Large intestine (tissue), 3 donors: ENCODE data around the gene TMED1. TPM values are rescaled to one million over a fixed set of nuclear protein-coding genes. Genes with fewer than 3 reads are reported as not detected.
"Not testable (repeated sequence)": the region's sequence is repeated elsewhere in the genome, so short reads cannot be mapped to it uniquely, and the experiment has no call there.

ENCODE experiments used
- DNase-seq, 2 donors: peaks; one replicate each; pipeline versions ENCODE4 v3.0.0 to v3.0.0-alpha.2; 2013
- H3K27ac ChIP-seq: one replicate; pipeline ENCODE4 v1.5.1; 2013; ENCODE audit warnings: low read length
- H3K27me3 ChIP-seq: 2 replicates; pipeline ENCODE4 v1.6.1; 2013; ENCODE audit warnings: low read length; ENCODE audit not compliant: control insufficient read depth, insufficient read depth
- H3K36me3 ChIP-seq: 2 replicates; pipeline ENCODE4 v1.6.1; 2013; ENCODE audit warnings: low read length; ENCODE audit not compliant: control insufficient read depth, insufficient read depth
- H3K4me1 ChIP-seq: one replicate; pipeline ENCODE4 v1.6.1; 2013; ENCODE audit warnings: low read length; ENCODE audit not compliant: control insufficient read depth, insufficient read depth
- H3K4me3 ChIP-seq: one replicate; pipeline ENCODE4 v1.5.1; 2013; ENCODE audit warnings: low read length
- H3K9me3 ChIP-seq: one replicate; pipeline ENCODE4 v1.6.1; 2013; ENCODE audit warnings: mild to moderate bottlenecking, low read depth, low read length, moderate library complexity; ENCODE audit not compliant: control insufficient read depth
- WGBS: methylation state at CpG from one replicate; pipeline ENCODE4 v1.1.5; 2013; ENCODE audit warnings: low lambda C conversion rate; ENCODE audit not compliant: insufficient coverage; 5-methylcytosine and 5-hydroxymethylcytosine counted together
- polyA plus RNA-seq: library from polyadenylated mRNA; unstranded; fragments of 120-200 nt; gene quantifications from one replicate; pipeline ENCODE4 v1.2.1, GENCODE V29; 2013

Gene TMED1
- polyA plus RNA-seq, 1 donor: 29.3 TPM

- WGBS: no CpG with 5 or more reads among the region's 18 CpGs
- peak overlapping the region; percentile 17 for H3K4me3 ChIP-seq
- DNase-seq: peak; percentile 77 to 87
- H3K27me3 ChIP-seq: no peaks in the 10 kb centered on the region
- H3K9me3 ChIP-seq: no peaks in the 10 kb centered on the region
- peaks cover 13% of the 10 kb centered on the region for H3K4me1 ChIP-seq
- H3K27ac ChIP-seq: peak overlapping the region; percentile 76
- no peaks in the 10 kb centered on the region for H3K36me3 ChIP-seq
Observed at GRCh38 chr19:10863107-10863717, 27.2 kb upstream of the TMED1 start.

- Histone ChIP-seq H3K4me3 (peak overlapping the region; percentile 17), H3K9me3 (no peaks in the 10 kb centered on the region), H3K27me3 (no peaks in the 10 kb centered on the region), H3K4me1 (peaks cover 13% of the 10 kb centered on the region), H3K36me3 (no peaks in the 10 kb centered on the region), H3K27ac (peak overlapping the region; percentile 76)
- DNase-seq: no peak
- no CpG with 5 or more reads among the region's 6 CpGs for WGBS
Observed at GRCh38 chr19:10862561-10863106, 26.6 kb upstream of the TMED1 start.

GRCh38 chr19:10861103-10861651, 25.2 kb upstream of the TMED1 start:
- no peaks in the 10 kb centered on the region for H3K27me3 ChIP-seq
- H3K4me1 ChIP-seq: peaks cover 13% of the 10 kb centered on the region
- H3K27ac ChIP-seq: no peak overlapping the region
- DNase-seq: no peak
- WGBS: no CpG with 5 or more reads among the region's 7 CpGs
- H3K9me3 ChIP-seq: no peaks in the 10 kb centered on the region
- no peaks in the 10 kb centered on the region for H3K36me3 ChIP-seq
- no peak overlapping the region for H3K4me3 ChIP-seq

GRCh38 chr19:10858204-10858828, 22.3 kb upstream of the TMED1 start:
- no CpG with 5 or more reads among the region's 4 CpGs for WGBS
- H3K27me3 ChIP-seq: no peaks in the 10 kb centered on the region
- H3K9me3 ChIP-seq: no peaks in the 10 kb centered on the region
- no peak overlapping the region for H3K27ac ChIP-seq
- peaks cover 3% of the 10 kb centered on the region for H3K4me1 ChIP-seq
- no peak for DNase-seq
- no peak overlapping the region for H3K4me3 ChIP-seq
- no peaks in the 10 kb centered on the region for H3K36me3 ChIP-seq

GRCh38 chr19:10856899-10857298, 20.9 kb upstream of the TMED1 start:
- not testable (repeated sequence) for DNase-seq

GRCh38 chr19:10855879-10856522, 20.0 kb upstream of the TMED1 start:
- WGBS: no CpG with 5 or more reads among the region's 5 CpGs
- H3K4me3 ChIP-seq: no peak overlapping the region
- no peaks in the 10 kb centered on the region for H3K9me3 ChIP-seq
- no peak for DNase-seq
- no peaks in the 10 kb centered on the region for H3K36me3 ChIP-seq
- H3K4me1 ChIP-seq: no peaks in the 10 kb centered on the region
- H3K27me3 ChIP-seq: no peaks in the 10 kb centered on the region
- no peak overlapping the region for H3K27ac ChIP-seq

More at GRCh38 chr19:10856899-10857298, 20.9 kb upstream of the TMED1 start:
- H3K27me3 ChIP-seq, H3K36me3 ChIP-seq, H3K4me3 ChIP-seq, H3K4me1 ChIP-seq, H3K9me3 ChIP-seq, H3K27ac ChIP-seq: not testable (repeated sequence)
- no CpG with 5 or more reads among the region's 1 CpG for WGBS

GRCh38 chr19:10854350-10855089, 18.5 kb upstream of the TMED1 start:
- Histone ChIP-seq H3K36me3 (no peaks in the 10 kb centered on the region), H3K9me3 (no peaks in the 10 kb centered on the region), H3K27me3 (peaks cover 4% of the 10 kb centered on the region), H3K4me1 (no peaks in the 10 kb centered on the region), H3K27ac (no peak overlapping the region), H3K4me3 (no peak overlapping the region)
- WGBS: no CpG with 5 or more reads among the region's 7 CpGs
- no peak for DNase-seq

- Histone ChIP-seq H3K27ac (no peak overlapping the region), H3K27me3 (peaks cover 7% of the 10 kb centered on the region), H3K36me3 (no peaks in the 10 kb centered on the region), H3K4me1 (no peaks in the 10 kb centered on the region), H3K4me3 (no peak overlapping the region), H3K9me3 (no peaks in the 10 kb centered on the region)
- no peak for DNase-seq
- WGBS: no CpG with 5 or more reads among the region's 7 CpGs
Observed at GRCh38 chr19:10852941-10853340, 16.9 kb upstream of the TMED1 start.

- H3K4me3 ChIP-seq: no peak overlapping the region
- H3K27me3 ChIP-seq: peaks cover 7% of the 10 kb centered on the region
- H3K4me1 ChIP-seq: no peaks in the 10 kb centered on the region
- no peak overlapping the region for H3K27ac ChIP-seq
- WGBS: no CpG with 5 or more reads among the region's 7 CpGs
- no peaks in the 10 kb centered on the region for H3K36me3 ChIP-seq
- no peaks in the 10 kb centered on the region for H3K9me3 ChIP-seq
- DNase-seq: no peak
Observed at GRCh38 chr19:10852098-10852800, 16.2 kb upstream of the TMED1 start.
